Neural cell (in vitro differentiated cells): ENCODE results near the gene RDH11.

Experiments used
- CTCF ChIP-seq: fragments of 450-650 bp; IDR thresholded peaks from 2 replicates; pipeline ENCODE4 v1.5.1; 2014; ENCODE audit warnings: antibody characterized with exemption, mild to moderate bottlenecking, moderate library complexity; ENCODE audit not compliant: poor library complexity, severe bottlenecking
- EP300 ChIP-seq: fragments of 450-650 bp; conservative IDR thresholded peaks from 2 replicates; pipeline ENCODE4 v1.6.1; 2014; ENCODE audit warnings: antibody characterized with exemption, mild to moderate bottlenecking, moderate library complexity; ENCODE audit not compliant: poor library complexity, severe bottlenecking
- EZH2 ChIP-seq: fragments of 200-600, 300-800 bp; shearing (Covaris generic), sonication (generic); IDR thresholded peaks from 2 replicates; pipeline ENCODE4 v1.6.1; 2014; ENCODE audit warnings: antibody characterized with exemption, low read length, borderline replicate concordance, mild to moderate bottlenecking; ENCODE audit not compliant: insufficient read depth, poor library complexity, severe bottlenecking
- MXI1 ChIP-seq: fragments of 450-650 bp; conservative IDR thresholded peaks from 2 replicates; pipeline ENCODE4 v1.6.1; 2014; ENCODE audit warnings: antibody characterized with exemption, mild to moderate bottlenecking; ENCODE audit not compliant: poor library complexity, severe bottlenecking
- POLR2AphosphoS5 ChIP-seq: IDR thresholded peaks from 2 replicates; pipeline ENCODE4 v1.6.1; 2012
- REST ChIP-seq: IDR thresholded peaks from 2 replicates; pipeline ENCODE4 v1.6.1; 2012; ENCODE audit warnings: borderline replicate concordance
- SMC3 ChIP-seq: fragments of 450-650 bp; conservative IDR thresholded peaks from 2 replicates; pipeline ENCODE4 v1.6.1; 2014; ENCODE audit warnings: antibody characterized with exemption, mild to moderate bottlenecking, moderate library complexity; ENCODE audit not compliant: poor library complexity
- TAF1 ChIP-seq: IDR thresholded peaks from 2 replicates; pipeline ENCODE4 v1.6.1; 2012; ENCODE audit warnings: low read depth

DNA sequence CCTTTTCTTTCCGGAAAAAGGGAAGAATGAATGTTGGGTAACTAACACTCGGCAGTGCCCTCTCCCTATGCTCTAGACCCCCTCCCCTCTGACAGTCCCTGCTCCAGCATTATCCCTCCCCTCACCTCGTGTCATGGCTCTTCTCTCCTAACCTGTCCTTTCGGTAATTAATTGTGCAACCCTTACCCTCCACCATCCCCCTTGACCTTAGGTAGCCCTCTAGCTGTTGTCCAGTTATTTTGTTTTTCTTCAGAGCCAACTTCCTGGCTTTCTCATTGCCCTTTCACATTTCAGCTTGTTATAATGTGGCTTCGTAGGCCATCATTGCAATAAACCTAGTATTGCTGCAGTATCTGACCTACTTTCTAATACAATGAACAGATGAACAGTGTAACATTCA is 64.6 kb downstream of the RDH11 start:
- TF ChIP-seq POLR2AphosphoS5, result no peak
- no peak for TF ChIP-seq CTCF
- TF ChIP-seq EZH2, result no peak
- no peak for TF ChIP-seq SMC3
- no peak for TF ChIP-seq REST
- TF ChIP-seq TAF1, result no peak
- TF ChIP-seq EP300, result no peak
- TF ChIP-seq MXI1, result no peak
